GM18507 (cell line): ENCODE data around the gene HPS4.
"Not testable (repeated sequence)": the region's sequence is repeated elsewhere in the genome, so short reads cannot be mapped to it uniquely, and the experiment has no call there.

Experiments
- DNase-seq: peaks from one replicate; pipeline ENCODE4 v3.0.0; 2011; ENCODE audit warnings: low read depth; ENCODE audit not compliant: insufficient read length; ENCODE audit errors: extremely low spot score
- FAIRE-seq: peaks from 2 replicates; lab custom pipeline; 2011; peaks lifted over from hg19 to GRCh38; lab: Jason Lieb, UNC

HPS4 gene

DNA sequence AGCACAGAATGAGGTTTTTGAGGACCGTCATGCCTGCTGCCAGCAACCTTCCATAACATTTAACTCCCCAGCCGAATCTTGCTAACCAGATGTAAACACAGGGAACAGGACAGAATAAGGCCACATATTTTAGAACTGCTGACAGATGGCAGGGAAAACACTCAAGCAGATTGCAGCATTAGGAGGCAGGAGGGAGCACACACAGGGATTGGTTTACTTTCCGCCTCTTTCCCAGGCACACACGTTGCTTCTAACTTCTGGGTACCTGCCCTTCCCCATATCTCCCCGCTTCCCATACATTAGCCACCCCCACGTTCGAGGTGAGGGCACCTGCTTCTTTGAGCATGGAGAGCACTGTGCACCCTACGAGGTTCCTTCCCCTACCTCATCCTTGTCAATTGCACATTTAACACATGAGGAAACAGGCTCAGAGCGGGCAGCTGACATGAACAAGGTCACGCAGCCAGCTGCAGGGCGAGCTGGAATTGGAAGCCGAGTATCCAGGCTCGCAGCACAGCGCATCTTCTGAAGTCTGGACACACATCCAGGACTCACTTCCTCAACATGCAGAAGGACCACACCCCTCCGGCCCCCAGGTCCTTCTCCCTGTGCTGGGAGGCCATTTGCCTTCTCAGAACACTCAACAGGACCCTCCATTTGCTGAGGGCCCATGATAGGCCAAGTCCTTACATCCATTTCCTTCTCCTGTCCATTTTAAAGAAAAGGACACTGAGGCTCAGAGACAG, 35.8 kb downstream of the HPS4 start:
- FAIRE-seq (no peak), DNase-seq (no peak)

- DNase-seq (no peak), FAIRE-seq (no peak)
Observed at GRCh38 chr22:26446808-26447515, 36.6 kb downstream of the HPS4 start.

DNA sequence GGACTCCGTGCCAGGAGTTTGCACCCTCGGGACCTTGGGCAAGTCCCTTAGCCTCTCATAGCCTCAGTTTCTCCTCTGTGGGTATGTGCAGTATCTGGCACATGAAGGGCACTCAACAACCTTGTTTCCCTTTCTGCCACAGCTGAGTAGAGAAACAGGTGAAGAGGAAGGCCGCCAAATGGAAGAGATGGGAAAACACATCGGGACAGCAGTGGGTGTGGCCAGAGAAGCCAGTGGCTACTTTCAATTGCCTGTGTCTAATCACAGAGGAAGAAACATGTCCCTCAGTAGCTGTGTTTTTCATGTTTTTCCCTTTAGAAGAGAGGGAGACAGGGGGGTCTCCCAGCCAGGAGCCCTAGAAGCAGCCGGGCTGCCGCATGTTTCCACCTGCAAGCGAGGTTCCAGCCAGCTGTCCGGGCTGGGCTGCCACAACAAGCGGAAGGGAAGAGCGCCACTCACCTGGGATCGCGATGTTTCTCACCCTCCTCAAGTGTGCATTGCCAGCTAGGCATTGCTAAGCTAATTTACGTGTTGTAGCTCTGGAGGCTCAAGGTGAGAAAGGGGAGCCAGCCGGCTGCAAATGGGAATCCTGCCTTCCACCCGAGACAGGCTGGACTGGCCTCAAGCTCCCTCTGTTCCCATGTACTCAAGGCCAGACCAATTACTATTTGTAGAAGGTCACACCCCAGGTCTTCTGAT, 37.9 kb downstream of the HPS4 start:
- FAIRE-seq, result no peak
- no peak for DNase-seq

DNA sequence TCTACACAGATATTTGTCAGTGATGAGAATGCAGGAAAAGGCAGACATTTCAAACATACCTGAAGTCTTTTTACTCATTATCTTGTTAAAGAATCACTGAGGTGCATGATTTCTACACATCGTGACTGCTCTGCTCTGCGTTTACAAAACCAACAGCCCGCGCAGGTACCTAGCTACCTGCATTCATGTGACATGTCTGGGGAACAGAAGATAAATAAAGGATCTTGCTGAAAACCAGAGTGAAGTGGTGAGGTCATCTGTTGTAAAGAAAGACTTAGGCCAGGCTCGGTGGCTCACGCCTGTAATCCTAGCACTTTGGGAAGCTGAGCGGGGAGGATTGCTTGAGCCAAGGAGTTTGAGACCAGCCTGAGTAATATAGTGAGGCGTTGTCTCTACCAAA, 38.8 kb downstream of the HPS4 start:
- DNase-seq (no peak), FAIRE-seq (no peak)

- DNase-seq (no peak), FAIRE-seq (no peak)
Observed at GRCh38 chr22:26443901-26444690, 39.5 kb downstream of the HPS4 start.

- DNase-seq (no peak), FAIRE-seq (no peak)
Observed at GRCh38 chr22:26442086-26442756, 41.4 kb downstream of the HPS4 start.

DNA sequence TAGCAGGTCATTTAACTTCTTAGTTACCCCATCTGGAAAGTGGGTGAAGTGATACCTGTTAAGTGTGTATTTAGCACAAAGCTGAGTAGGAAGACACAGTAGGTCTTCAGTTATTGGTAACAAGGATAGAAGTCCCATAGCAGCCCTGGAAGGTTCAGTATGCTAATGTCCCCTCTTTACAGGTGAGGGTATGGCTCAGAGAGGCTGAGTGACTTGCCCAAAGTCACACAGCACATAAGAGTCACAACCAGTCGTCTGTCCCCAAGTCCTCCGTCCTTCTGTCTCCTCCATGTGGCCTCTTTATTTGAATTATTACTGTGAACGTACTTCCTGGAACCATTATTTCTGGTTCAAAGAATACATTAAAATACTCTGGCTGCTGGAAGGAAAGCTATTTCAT, 44.0 kb downstream of the HPS4 start:
- FAIRE-seq, result no peak
- DNase-seq, result no peak

DNA sequence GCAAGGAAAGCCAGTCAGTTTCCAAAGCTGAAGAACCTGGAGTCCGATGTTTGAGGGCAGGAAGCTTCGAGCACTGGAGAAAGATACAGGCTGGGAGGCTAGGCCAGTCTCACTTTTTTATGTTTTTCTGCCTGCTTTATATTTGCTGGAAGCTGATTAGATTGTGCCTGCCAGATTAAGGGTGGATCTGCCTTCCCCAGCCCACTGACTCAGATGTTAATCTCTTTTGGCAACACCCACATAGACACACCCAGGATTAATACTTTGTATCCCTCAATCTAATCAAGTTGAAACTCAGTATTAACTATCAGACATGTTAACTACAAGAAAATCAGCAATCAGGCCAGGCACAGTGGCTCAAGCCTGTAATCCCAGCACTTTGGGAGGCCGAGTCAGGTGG, 44.8 kb downstream of the HPS4 start:
- FAIRE-seq, DNase-seq: not testable (repeated sequence)

DNA sequence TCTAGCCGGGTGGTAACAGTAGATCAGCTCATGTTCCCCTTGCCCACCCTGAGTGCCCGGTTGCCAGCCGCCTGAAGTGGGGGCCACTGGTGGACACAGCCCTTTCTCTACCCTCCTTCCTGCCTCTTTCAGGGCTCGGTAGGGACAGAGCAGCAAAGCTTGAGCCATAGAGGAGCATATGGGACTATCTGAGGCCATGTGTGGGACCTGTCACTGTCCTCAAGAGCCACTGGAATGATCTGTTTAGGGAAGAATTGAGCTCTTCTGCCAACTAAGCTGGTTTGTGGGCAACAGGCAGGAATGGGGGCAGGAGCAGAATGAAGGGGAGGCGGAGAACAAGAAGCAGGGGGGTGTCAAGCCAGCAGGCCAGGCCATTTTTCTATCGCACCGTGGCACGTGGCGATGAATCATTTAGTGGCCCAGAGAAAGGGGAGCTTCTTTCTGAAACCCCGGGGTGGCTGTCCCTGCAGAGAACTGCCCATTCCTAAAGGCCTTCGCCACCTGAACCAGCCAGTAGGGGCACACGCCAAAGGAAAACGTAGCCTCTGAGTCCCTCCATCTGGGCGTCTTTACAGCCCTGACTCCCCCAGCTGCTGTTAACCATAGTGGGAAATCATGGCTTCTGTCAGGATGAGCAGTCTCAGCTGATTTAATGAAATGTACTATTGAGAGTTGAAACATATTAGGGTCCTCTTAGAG, 45.7 kb downstream of the HPS4 start:
- DNase-seq, result no peak
- no peak for FAIRE-seq

DNA sequence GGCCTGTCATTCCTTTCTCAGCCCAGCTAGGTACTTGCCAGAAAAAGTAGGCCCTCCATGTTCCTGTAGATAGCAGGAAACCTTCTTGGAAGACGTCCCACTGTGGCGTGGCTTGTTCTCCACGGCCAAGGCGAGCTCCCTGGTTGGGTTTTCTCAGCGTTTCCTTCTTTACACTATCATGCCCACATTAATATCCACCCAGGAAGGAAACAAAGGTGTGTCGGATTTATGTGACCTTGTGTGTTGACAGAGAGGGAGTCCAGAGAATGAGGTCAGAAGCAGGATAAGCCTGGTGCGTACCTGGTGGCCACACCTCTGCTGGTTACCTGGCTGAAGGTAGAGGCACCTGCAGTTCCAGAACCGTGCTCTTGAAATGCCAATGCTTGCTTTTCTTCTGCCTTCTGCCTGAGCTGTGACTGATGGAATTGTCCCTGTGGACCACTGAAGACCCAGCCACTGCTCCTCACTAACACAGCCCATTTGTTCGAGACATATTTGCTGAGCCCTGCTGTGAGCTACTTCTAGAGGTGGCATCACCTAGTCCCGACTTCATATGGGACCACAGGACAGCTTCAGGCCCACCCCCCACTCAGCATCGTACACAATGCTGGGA, 46.6 kb downstream of the HPS4 start:
- DNase-seq (no peak), FAIRE-seq (no peak)

DNA sequence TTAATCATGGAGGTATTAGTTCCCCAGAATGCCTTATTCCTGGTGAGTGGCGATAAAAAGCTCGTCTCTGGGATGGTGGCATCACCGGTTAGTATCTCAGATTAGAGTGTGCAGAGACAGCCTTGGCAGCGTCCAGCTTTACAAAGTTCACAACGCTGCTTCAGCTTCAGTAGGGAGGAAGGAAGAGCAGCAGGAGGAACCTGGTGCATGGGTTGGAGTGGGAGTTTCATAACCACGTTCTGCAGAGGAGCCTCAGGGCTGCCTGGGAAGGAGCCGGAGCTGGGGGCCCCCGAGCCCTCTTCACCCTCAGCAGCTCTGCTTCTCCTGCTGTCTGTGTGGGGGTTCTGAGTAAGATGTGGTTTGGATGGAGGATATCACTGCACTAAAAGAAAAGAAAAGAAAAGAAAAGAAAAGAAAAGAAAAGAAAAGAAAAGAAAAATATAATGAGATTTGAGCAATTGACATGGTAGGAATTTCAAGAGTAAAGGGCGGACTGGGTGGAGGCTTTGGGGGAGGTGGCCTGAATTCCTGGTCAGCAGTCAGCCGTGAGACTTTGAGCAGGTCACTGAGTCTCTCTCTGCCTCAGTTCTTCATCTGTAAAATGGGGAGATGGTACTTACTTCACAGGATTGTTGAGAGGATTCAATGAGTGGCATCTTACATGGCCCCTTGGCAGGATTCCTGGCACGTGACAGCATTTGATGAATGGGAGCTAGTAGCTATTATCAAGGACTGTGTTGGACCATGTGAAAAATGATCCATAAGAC, 48.1 kb downstream of the HPS4 start:
- DNase-seq (no peak), FAIRE-seq (no peak)

GRCh38 chr22:26433805-26434204, 49.8 kb downstream of the HPS4 start:
- no peak for DNase-seq
- FAIRE-seq, result no peak

DNA sequence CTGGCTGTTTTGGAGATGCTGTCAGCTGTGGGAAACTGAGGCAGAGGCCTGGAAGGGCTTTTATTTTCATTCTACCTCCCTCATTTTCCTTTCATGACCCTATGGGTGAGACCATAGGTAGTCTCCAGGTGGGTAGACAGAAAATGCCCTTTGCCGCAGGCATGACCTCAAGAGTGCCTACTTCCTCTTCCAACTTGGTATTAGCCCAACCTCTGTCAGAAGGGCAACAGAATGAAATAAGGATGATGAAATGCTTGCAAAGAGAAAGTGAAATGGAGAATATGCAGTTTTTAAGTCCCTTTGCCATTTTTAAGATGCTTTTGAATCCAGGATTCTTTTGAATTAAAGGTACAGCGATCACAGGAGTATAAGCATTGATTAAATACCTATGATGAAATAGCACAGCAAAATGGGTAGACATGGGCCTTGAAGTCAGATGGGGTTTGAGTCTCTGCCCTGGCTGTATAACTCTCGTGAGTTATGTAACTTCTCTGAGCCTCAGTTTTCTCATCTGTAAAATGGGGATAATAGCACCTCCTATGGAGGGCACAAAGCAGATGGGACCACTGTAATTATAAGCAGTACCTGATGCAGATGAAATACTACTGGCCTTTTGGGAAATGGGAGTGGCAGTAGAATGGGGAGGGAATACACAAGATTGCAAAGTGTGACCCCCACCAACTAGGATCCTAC, 50.8 kb downstream of the HPS4 start:
- FAIRE-seq, result peak; percentile 88
- DNase-seq, result no peak

- FAIRE-seq (peak; percentile 86), DNase-seq (no peak)
Observed at GRCh38 chr22:26431261-26431995, 52.2 kb downstream of the HPS4 start.

- DNase-seq (no peak), FAIRE-seq (no peak)
Observed at GRCh38 chr22:26430600-26430999, 53.0 kb downstream of the HPS4 start.

DNA sequence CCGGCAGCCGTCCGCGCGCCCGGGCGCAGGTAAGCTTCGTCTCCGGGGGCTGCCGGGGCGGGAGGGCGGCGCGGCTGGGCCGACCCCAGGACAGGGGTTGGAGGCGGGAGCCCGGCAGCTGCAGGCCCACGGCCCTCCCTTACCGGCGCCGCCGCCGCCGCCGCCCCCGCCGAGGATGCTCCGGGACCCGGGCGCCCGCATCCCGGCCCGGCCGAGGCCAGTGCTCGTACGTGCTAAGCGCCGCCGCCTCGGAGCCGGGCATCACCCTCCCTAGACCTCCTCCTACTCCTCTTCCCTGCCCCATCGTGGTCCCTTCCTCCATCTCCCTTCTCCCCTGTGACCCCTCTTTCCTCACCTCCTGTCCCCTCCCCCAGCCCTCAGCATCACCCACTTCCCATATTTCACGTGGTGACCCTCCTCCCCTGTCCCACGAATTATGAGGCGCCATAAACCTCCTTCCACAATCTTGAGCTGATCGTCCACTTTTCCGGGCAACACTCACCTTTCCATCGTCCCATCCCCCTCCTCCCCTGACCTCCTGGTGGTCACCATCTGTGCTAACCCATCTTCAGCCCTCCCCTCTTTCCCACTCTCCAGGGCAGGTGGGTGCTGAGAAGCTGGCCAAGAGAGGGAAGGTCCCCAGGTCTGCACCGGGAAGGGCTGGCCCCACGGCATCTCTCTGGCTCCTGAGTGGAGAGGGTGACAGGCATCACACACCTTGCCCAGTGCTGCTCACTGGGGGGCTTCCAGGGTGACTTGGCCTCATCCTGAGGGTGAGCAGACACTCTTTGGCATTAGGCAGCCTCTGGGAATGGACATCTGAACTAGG, 53.9 kb downstream of the HPS4 start:
- DNase-seq (no peak), FAIRE-seq (peak; percentile 52)
